Subcutaneous abdominal adipose tissue (tissue), 5 donors: ENCODE measurements around the gene ITGA3.

ENCODE experiments used
- H3K27ac ChIP-seq: one replicate; pipeline ENCODE4 v1.7.0; 2013; ENCODE audit warnings: low read depth, mild to moderate bottlenecking, inconsistent platforms, low read length, moderate library complexity
- H3K27me3 ChIP-seq, 5 donors: one replicate each; pipeline ENCODE4 v1.7.0; 2013; ENCODE audit warnings: low read length in 5 of 5, inconsistent platforms in 1 of 5; ENCODE audit not compliant: control insufficient read depth in 5 of 5, insufficient read depth in 4 of 5
- H3K36me3 ChIP-seq, 5 donors: one replicate each; pipeline ENCODE4 v1.7.0; 2013; ENCODE audit warnings: low read length in 5 of 5; ENCODE audit not compliant: control insufficient read depth in 5 of 5, insufficient read depth in 5 of 5
- H3K4me1 ChIP-seq, 5 donors: one replicate each; pipeline ENCODE4 v1.7.0; 2013; ENCODE audit warnings: low read length in 5 of 5, mild to moderate bottlenecking in 3 of 5, moderate library complexity in 1 of 5; ENCODE audit not compliant: control insufficient read depth in 5 of 5, insufficient read depth in 5 of 5
- H3K4me3 ChIP-seq, 5 donors: one replicate each; pipeline ENCODE4 v1.7.0; 2013; ENCODE audit warnings: low read length in 5 of 5, low read depth in 1 of 5
- H3K9ac ChIP-seq, 5 donors: one replicate each; pipeline ENCODE4 v1.7.0; 2013; ENCODE audit warnings: low read length in 5 of 5, mild to moderate bottlenecking in 4 of 5, moderate library complexity in 3 of 5
- H3K9me3 ChIP-seq, 5 donors: one replicate each; pipeline ENCODE4 v1.7.0; 2013; ENCODE audit warnings: low read length in 5 of 5; ENCODE audit not compliant: control insufficient read depth in 5 of 5
- donor health status: healthy.
- donor health status: healthy.
- donor health status: healthy.
- donor health status: healthy.
- donor health status: healthy.

Gene ITGA3

GRCh38 chr17:50129728-50130558 lies 74.0 kb downstream of the ITGA3 start, which contains the start of gene SAMD14:
SAMD14 (minus strand) TSS chr17:50130160; CDS start chr17:50124959, 5,201 bp downstream.
- peak within 1 kb of the TSS in 4 of 5 donors; percentile 46 to 55 (median 52) for H3K4me3 ChIP-seq
- no peaks in the 10 kb centered on the region for H3K9me3 ChIP-seq
- H3K36me3 ChIP-seq = peaks cover 0 to 9% (median 6%) of the 10 kb centered on the region in 5 donors
- H3K4me1 ChIP-seq = peaks cover 4 to 31% (median 23%) of the 10 kb centered on the region in 5 donors
- H3K27me3 ChIP-seq = peaks cover 6 to 13% (median 9%) of the 10 kb centered on the region in 5 donors
- H3K27ac ChIP-seq = no peak within 1 kb of the TSS
- peak within 1 kb of the TSS in 1 of 5 donors; percentile 46 for H3K9ac ChIP-seq

GRCh38 chr17:50130559-50131305 lies 74.8 kb downstream of the ITGA3 start:
- Histone ChIP-seq H3K9ac (no peak overlapping the region), H3K36me3 (peaks cover 0 to 15% (median 12%) of the 10 kb centered on the region in 5 donors), H3K4me1 (peaks cover 4 to 31% (median 23%) of the 10 kb centered on the region in 5 donors), H3K9me3 (no peaks in the 10 kb centered on the region), H3K4me3 (peak overlapping the region in 1 of 5 donors; percentile 55), H3K27ac (no peak overlapping the region), H3K27me3 (peaks cover 6 to 13% (median 9%) of the 10 kb centered on the region in 5 donors)

DNA sequence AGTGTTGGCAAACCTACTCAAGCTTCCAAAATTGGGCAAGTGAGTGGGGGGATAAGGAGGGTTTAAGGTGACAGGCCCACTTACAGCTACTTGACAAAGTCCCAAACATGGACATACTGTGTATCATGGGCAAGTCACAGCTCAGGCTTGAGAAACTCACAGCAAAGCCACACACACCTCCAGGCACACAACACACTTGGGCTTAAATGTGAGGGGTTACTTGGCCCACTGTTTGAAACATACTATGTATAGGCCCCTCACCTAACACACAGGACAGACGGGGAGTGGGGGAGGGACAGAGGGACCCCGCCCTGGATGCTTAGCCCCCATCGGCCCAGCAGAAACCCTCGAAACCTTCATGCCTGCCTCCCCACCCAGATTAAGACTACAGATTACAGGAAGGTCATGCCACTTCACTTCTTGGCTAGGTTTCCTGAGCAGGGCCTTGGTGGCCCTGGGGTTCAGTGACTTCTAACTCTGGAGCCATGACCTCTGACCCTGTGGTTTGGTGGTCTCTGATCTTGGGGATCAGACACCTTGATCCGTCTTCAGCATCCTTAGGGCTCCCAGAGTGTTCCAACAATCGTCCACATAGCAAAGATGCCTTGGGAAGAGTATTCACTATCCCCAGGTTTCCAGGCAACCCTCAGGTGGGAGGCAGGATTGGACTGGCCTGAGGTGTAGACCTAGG lies 76.3 kb downstream of the ITGA3 start:
- H3K4me1 ChIP-seq = peaks cover 4 to 31% (median 23%) of the 10 kb centered on the region in 5 donors

DNA sequence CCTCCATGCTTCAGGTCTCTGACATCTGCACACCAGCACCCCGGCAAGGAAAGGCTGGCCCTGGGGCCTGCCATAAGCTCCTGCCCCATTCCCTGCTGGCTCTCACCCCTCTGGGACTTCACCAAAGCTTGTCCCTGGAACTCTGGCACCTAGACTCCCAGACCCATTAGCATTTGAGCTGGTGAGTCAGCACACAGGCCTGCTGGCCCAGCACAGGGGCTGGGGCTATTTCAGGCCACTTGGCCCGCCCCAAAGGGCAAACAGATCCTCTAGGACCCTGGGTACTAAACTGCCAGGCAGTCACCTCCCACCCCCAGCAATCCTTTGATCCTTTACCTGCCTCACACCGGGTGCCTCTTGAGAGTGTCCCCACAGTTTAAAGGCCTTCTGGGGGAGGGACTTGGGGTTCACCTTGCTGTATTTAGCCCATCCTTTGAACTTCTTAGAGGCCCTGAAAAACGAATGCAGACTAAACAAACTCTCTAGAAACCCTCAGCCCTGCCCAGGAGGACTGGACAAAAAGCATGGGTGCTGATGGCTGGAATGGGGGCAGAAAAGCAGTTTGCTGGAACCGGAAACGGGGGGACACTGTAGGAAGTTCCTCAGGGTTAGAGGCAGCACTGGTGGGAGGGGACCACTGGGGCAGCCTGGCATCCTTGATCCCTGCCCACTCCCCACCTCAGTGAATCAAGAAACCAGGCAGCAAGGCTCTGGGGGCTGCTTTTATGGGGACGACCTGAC lies 77.3 kb downstream of the ITGA3 start:
- peaks cover 4 to 24% (median 17%) of the 10 kb centered on the region in 5 donors for H3K4me1 ChIP-seq
- H3K27me3 ChIP-seq = peaks cover 0 to 13% (median 3%) of the 10 kb centered on the region in 5 donors
- no peak overlapping the region for H3K27ac ChIP-seq
- no peak overlapping the region for H3K4me3 ChIP-seq
- H3K36me3 ChIP-seq = peaks cover 0 to 40% (median 37%) of the 10 kb centered on the region in 5 donors
- H3K9me3 ChIP-seq = no peaks in the 10 kb centered on the region
- no peak overlapping the region for H3K9ac ChIP-seq

More for the DNA sequence above, 76.3 kb downstream of the ITGA3 start:
- Histone ChIP-seq H3K4me3 (no peak overlapping the region), H3K36me3 (peaks cover 0 to 30% (median 27%) of the 10 kb centered on the region in 5 donors), H3K9me3 (no peaks in the 10 kb centered on the region), H3K9ac (no peak overlapping the region), H3K27ac (no peak overlapping the region), H3K27me3 (peaks cover 6 to 13% (median 9%) of the 10 kb centered on the region in 5 donors)

GRCh38 chr17:50133769-50134099 lies 77.8 kb downstream of the ITGA3 start:
- peaks cover 0 to 45% (median 42%) of the 10 kb centered on the region in 5 donors for H3K36me3 ChIP-seq
- peaks cover 0 to 9% (median 2%) of the 10 kb centered on the region in 5 donors for H3K27me3 ChIP-seq
- no peaks in the 10 kb centered on the region for H3K9me3 ChIP-seq
- no peak overlapping the region for H3K9ac ChIP-seq
- peaks cover 2 to 19% (median 13%) of the 10 kb centered on the region in 5 donors for H3K4me1 ChIP-seq
- H3K27ac ChIP-seq = no peak overlapping the region
- H3K4me3 ChIP-seq = no peak overlapping the region

GRCh38 chr17:50134206-50135110 lies 78.5 kb downstream of the ITGA3 start:
- peaks cover 0 to 7% (median 0%) of the 10 kb centered on the region in 5 donors for H3K27me3 ChIP-seq
- H3K4me3 ChIP-seq = no peak overlapping the region
- peaks cover 0 to 52% (median 49%) of the 10 kb centered on the region in 5 donors for H3K36me3 ChIP-seq
- H3K27ac ChIP-seq = no peak overlapping the region
- H3K4me1 ChIP-seq = peaks cover 2 to 15% (median 12%) of the 10 kb centered on the region in 5 donors
- no peak overlapping the region for H3K9ac ChIP-seq
- no peaks in the 10 kb centered on the region for H3K9me3 ChIP-seq

DNA sequence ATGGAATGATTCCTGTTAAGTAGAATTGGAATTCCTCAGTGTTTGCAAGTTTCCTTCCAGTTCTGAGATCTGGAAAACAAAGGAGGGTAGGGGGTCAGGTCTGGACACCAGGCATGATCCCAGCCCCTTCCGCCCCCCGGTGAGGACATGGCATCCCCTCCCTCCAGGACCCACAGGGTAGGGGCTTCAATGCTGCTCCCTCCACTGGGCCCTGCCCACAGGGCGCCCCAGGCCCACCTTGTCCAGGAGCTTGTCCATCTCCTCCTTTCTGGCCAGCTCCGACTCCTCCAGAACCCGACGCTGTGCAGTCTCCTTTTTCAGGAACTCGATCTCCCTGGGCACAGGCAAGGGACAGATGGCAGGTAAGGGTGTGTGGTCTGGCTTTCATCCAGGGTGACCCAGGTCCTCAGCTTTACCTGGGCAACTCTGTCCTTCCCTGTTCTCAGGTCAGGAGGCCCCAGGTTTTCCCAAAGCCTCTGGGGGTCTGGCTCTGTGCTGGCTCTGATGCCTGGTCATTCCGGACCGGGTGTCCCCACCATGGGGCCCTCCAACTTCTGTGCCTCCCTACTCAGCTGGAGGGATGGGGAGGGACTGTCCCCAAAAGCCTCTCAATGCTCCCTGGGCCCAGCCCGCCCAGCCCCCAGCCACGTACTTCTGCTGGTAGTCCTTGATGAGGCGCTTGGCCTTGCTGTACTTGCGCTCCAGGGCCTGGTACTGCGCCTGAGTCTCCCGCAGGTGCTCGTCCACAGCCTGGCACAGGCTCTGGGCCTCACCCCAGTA lies 79.6 kb downstream of the ITGA3 start:
- peaks cover 0 to 62% (median 58%) of the 10 kb centered on the region in 5 donors for H3K36me3 ChIP-seq

GRCh38 chr17:50136096-50136687 lies 80.3 kb downstream of the ITGA3 start:
- H3K9me3 ChIP-seq = no peaks in the 10 kb centered on the region
- H3K27me3 ChIP-seq = no peaks in the 10 kb centered on the region
- no peak overlapping the region for H3K27ac ChIP-seq
- H3K4me1 ChIP-seq = peaks cover 2 to 23% (median 18%) of the 10 kb centered on the region in 5 donors
- peaks cover 0 to 69% (median 64%) of the 10 kb centered on the region in 5 donors for H3K36me3 ChIP-seq
- no peak overlapping the region for H3K4me3 ChIP-seq
- no peak overlapping the region for H3K9ac ChIP-seq

More for the DNA sequence above, 79.6 kb downstream of the ITGA3 start:
- Histone ChIP-seq H3K4me1 (peaks cover 2 to 17% (median 13%) of the 10 kb centered on the region in 5 donors), H3K9ac (no peak overlapping the region), H3K4me3 (no peak overlapping the region), H3K9me3 (no peaks in the 10 kb centered on the region), H3K27me3 (peaks cover 0 to 4% (median 0%) of the 10 kb centered on the region in 5 donors), H3K27ac (no peak overlapping the region)
